NCI-H146 (cell line): ENCODE results near the gene ZDHHC11B.
A peak's percentile ranks its signal among the peaks of the same experiment; 100 is the strongest.
"Not testable (repeated sequence)": the region's sequence is repeated elsewhere in the genome, so short reads cannot be mapped to it uniquely, and the experiment has no call there.

Source experiments
- DNase-seq: peaks from one replicate; lab custom pipeline; 2025; lab: John Stamatoyannopoulos, UW

Gene ZDHHC11B

DNA sequence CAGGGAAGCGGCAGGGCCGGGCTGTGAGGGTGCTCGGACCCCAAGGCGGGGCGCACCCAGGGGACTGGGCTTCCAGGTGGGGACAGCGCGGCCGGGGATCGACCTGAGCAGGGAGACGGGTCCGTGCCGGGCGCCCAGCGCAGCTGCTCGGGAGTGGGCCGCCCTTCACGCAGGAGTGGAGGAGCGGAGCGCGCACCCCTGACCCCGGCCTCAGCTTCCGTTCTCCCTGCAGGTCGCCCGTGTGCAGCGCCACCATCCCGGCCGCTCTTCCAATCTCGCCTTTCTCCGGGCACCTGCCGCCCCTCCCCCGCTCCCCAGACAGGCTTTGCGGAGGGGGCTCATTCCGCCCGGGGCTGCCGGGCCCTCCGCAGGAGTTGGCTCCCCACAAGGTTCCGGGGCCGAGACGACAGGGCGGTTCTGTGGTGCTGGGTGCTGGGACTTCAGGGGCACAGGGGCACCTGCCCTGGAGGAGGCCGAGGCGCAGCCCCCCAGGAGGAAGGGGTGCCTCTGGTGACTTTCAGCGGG lies 714 bp upstream of the ZDHHC11B start:
- not testable (repeated sequence) for DNase-seq

DNA sequence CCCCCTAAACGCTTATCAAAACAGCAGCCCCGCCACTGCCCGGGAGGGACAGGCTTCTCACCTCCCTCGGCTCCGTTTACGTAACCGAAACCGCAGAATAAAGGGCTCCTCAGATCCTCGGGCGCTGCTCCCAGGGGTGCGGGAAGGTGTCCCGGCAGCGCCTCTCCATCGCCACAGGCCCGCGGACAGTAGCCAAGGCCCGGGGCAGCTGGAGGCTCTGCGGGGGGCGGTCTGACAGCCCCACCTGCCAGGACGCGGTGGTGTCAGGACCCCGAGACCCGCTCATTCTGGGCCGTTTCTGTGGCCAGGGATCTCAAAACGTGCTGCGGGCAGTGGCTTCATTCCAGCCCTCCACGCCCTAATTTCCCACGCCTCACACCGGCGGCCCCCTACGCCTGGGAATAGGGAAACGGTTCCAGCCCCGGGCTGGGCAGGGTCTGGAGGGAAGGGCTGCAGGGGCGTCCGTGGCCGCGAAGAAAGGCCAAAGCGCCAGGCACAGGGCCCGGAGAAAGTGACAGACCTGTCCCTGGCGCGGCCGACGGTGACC lies 575 bp downstream of the ZDHHC11B start:
- DNase-seq = peak; percentile 15

DNA sequence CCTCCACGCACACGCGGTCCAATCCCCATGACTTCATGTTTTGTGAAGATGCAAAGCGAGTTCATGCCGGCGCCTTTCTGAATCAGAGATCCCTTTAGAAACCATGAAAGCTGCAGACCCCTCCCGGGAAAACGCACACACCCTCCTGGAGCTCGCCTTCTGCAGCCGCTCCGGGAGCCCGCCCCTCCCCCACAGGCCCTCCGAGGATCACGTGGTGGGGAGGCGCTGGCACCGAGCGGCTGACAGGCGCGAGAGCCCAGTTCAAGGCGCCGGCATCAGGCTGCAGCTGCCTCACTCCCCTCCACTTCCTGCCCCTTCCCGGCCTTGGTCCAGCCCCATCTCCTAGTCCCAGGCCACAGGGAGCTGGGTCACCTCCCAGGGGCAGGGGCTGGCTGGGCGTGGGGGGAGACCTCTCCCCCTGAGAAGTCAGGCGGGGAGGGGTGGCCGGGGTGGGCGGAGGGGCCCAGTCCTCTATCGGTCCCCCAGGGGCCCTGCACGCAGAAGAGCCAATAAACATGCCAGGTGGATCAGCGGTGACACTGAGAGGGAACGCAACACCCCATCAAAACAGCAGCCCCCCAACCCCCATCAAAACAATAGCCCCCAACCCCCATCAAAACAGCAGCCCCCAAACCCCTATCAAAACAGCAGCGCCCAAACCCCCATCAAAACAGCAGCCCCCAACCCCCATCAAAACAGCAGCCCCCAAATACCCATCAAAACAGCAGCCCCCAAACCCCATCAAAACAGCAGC lies 1.3 kb downstream of the ZDHHC11B start:
- not testable (repeated sequence) for DNase-seq

DNA sequence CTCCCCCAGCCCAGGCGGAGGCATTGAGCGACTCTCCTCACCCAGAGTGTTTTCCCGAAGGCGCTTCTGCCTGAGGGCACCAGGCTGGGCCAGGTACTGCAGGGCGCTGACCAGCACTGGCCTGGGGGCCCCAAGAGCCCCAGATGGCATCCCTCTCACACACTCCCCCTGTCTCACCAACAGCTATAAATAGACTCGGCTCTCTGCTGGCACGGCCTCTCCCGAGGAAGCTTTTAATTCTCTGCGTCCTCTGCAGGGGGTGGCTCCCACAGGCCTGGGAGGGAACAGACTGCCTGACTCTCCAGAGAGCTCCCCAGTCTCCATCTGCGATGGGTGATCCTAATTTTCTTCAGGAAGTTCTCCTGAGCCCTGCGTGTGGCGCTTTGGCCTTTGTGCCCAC lies 2.2 kb downstream of the ZDHHC11B start:
- not testable (repeated sequence) for DNase-seq

DNA sequence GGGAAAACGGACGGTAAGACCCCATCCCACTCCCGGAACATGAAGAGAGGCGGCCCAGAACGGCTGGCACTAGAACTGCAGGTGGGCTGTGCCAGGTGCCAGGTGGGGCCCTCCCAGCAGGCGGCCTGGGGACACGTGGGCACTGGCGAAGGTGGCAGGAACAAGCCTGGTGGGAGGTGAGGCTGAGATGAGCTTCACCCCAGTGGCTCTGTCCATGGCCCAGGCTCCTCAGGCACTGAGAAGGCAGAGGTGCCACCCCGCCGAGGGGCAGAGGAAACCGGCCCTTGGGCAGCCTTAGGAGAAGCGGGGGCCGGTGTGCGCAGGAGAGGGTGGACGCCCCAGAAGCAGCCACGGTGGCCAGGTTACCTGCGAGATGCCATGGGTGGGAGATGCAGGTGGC lies 4.0 kb downstream of the ZDHHC11B start:
- DNase-seq = not testable (repeated sequence)

DNA sequence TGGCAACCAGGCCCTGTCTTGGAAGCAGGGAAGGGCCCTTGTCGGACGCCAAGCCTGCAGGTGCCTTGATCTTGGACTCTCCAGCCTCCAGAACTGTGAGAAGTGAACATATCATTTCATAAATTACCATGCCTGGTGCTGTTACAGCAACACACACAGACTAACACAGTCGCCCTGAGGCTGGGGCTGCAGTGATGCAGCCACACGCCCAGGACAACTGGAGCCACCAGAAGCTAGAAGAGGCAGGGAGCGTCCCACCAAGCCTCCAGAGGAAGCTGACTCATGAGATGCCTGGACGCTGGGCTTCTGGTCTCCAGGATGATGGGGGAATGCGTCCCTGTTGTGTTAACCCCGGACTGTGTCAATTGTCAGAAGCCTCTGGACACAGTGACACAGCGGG lies 5.6 kb downstream of the ZDHHC11B start:
- not testable (repeated sequence) for DNase-seq

DNA sequence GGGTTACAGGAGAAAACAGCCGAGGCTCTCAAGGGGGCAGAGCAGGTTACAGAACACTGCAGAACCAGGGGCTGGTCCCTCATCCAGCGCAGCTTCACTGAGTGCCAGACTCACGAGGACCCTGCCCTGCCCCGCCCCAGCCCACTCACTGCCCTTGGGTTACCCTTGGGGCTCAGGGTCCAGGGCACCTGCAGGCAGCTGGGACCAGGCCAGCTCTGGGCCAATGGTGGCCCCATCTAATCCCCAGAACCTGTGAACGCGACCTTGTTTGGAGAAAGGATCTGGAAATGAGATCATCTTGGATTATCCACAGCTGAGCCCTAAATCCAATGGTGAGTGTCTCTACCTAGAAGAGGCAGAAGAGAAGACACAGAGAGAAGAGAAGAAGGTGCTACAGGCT lies 6.1 kb downstream of the ZDHHC11B start:
- not testable (repeated sequence) for DNase-seq

DNA sequence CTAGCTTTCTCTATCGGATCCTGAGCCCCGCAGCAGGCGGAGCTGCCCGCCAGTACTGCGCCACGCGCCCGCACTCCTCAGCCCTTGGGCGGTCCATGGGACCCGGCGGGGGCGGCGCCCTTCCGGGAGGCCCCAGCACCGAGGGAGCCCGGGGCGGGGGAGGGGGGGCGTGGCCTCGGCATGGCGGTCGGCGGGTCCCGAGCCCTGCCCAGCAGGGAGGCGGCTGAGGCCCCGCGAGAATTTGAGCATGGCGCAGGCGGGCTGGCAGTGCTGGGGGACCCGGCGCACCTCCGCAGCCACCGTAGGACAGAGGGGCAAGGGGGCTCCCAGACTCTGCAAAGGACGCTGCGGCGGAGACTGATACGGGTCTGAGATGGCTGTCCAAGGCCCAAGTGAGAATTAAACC lies 6.8 kb downstream of the ZDHHC11B start:
- DNase-seq = no peak

DNA sequence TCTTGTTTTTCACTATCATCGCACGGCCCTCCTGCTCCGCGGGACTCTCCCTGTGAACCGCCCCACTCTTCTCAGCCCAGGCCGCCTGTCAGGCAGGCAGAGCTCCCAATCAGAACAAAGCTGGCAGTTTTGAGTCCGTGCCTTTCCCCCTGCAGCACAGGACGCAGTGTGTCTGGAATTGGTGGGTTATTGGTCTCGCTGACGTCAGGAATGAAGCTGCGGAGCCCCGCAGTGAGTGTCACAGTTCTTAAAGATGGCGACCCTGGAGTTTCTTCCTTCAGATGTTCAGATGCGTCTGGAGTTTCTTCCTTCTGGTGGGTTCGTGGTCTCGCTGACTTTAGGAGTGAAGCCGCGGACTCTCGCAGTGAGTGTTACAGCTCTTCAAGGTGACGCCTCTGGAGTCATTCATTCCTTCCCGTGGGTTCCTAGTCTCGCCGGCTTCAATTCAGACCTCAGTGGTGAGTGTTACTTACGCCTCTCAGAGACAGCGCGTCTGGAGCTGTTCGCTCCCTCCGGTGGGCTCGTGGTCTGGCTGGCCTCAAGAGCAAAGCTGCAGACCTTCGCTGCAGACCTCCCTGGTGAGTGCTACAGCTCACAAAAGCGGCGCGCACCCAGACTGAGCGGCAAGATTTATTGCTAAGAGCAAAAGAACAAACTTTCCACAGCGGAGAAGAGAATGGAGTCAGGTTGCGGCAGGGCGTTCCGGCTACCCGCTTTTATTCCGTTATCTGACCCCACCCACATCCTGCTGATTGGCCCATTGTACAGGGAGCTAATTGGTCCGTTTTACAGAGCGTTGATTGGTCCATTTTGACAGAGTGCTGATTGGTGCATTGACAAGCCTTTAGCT lies 7.4 kb downstream of the ZDHHC11B start:
- DNase-seq = no peak

DNA sequence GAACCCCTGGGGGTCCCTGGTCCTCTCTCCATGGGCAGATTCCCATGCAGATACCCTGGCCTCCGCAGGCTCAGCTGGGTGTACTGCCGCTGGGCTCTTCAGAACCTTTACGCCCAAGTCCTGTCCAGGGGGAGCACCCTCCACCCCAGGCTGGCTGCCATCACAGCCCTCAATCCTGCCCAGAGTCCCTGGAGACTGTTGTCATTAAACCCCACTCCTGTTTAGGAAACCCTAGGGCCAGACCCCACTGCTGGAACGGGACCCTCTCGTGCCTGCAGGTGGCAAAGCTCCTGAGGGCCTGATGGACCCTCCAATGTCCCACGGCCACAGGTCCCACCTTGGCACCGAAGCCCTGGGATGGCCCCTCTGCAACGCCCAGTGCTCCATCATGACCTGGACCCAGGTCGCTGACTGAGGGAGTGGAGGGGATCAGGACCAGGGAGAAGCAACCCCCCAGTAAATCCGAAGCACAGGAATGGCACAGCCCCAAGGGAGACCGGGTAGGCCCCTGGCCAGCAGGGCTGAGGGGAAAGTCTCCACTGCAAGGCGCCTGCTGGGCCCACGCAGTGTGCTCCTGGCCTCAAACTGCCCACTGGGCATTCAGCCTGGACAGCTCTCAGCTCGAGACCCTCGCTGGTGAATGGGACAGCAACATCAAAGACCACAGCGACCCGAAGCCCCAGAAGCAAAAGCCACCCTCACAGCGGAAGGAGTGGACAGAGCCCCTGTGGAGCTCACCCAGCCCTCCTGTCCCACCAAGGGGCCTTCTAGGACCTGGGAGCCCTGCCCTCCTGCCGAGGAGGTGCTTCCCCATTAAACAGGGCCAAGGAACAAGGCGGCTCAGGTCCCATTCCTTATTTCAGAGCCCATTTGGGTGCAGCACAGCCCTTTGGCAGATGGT lies 8.3 kb downstream of the ZDHHC11B start:
- DNase-seq = no peak

DNA sequence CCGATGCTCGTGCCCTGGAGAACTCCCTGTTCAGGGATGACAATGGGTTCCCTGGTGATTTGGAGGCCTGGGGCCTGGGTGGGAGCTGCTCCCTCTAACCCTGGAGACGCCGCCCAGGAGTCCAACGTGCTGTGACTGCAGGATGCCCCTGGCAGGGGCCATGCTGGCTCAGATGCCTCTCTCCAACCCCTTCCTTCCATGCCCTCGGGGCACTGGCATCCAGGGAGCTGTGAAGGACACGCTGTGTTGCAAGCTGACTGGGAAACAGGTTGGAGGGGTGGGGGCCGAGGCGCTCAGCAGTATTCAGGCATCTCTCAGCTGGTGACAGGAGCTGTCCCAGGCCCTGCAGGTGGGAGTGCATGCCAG lies 9.0 kb downstream of the ZDHHC11B start:
- DNase-seq = not testable (repeated sequence)

DNA sequence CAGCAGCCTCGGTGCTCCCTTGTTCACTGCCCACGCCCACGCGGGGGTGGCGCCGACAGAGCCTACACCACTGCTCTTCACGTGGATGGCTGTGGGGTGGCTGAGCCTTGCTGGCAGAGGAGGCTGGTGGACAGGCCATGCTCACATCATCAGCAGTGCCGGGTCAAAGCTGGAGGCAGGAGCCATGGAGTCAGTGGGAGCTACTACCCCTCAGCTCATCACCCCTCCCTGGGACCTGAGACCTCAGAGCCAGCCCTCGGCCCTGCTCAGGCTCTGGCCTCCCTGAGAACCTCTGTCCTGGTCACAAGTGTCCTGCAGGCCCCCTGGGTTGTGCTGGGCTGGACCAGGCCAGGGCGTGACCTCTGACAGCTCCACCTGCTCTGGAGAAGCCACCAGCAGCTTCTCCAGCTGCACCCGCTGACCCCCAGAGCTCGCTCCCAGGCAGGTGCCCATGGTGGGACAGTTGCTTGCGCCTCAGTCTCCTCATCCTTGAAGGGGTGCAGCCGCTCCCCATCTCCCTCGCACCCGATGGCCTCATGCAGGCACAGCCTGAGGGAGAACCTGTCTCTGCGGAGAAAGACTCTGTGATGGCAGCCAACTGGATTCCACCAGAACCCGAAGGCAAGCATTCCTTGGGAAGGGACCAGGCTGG lies 9.5 kb downstream of the ZDHHC11B start:
- DNase-seq = not testable (repeated sequence)

DNA sequence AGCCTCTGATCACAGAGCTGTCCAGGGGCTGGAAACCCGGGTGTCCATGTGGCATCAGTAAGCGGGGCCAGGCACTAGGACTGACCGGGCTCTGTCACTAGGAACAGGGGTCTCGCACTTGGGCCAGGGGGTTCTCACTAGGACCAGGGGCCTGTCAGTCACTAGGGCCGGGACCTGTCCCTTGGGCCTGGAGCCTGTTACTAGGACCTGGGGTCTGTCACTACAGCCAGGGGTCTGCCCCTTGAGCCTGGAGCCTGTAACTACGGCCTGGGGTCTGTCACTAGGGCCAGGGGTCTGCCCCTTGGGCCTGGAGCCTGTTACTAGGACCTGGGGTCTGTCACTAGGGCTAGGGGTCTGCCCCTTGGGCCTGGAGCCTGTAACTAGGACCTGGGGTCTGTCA lies 10.2 kb downstream of the ZDHHC11B start:
- DNase-seq = not testable (repeated sequence)

DNA sequence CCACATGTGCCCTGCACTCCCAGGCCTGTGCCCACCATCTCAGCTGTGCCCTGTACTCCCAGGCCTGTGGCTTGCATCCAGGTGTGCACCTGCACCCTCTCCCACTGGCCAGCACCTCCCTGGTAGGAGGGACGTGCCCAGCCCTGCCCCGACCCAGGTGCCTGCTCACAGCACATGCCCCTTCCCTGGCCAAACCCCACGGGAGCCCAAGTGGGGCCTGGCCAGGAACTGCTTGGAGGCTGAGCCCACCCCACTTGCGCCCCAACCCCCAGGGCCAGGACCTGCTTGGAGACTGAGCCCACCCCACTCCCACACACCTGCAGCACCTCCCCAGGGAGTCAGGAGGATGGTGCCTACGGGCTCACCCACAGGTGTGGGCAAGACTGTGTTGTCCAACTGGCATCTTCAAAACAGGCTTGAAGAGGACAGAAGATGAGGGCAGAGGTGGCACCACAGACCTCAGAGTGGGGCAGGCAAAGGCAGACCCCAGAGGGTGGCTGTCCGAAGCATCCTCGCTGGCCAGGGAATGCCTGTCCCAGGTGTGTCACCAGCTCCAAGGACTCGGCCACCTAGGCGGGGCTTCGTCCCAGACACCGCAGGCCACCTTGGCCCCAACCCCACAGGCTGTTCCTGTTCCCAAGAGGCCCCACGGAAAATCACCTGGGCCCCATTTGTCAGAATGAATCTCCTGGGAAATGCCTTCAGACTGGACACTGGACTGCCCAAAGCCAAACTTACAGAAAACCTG lies 10.8 kb downstream of the ZDHHC11B start:
- no peak for DNase-seq

DNA sequence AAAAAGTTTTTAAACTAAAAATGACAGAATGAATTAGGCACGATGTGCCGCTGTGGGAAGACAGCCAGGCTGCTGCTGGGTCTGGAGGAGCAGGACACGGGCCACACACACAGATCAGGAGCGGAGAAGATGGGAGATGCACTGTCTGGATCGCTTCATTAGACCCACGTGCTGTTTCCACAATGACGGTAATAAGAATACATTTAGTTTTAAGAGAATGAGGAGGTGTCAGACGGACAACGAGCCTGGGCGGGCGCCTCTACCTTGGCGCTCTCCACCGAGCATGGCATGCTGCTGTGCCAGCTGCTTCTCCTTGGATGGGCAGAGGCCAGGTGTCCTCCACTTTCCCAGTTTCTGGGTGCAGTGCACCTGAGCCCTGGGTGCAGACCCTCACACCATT lies 11.6 kb downstream of the ZDHHC11B start:
- DNase-seq = not testable (repeated sequence)

DNA sequence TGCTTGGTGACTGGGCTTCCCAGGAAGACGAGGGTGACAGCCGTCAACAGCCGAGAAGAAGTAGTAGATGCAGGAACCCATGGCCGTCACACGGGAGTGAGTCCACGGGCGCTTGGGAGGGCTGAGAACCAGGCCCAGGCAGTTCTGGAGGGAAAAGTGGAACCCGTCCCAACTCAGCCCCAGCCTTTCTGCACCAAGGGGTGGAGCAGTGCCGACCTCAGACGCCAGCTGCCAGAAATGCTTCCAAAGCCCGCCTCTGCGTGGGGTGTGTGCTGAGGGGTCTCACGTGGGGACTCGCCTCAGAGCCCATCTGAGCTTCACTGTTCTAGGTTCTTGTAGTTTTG lies 12.0 kb downstream of the ZDHHC11B start:
- not testable (repeated sequence) for DNase-seq

DNA sequence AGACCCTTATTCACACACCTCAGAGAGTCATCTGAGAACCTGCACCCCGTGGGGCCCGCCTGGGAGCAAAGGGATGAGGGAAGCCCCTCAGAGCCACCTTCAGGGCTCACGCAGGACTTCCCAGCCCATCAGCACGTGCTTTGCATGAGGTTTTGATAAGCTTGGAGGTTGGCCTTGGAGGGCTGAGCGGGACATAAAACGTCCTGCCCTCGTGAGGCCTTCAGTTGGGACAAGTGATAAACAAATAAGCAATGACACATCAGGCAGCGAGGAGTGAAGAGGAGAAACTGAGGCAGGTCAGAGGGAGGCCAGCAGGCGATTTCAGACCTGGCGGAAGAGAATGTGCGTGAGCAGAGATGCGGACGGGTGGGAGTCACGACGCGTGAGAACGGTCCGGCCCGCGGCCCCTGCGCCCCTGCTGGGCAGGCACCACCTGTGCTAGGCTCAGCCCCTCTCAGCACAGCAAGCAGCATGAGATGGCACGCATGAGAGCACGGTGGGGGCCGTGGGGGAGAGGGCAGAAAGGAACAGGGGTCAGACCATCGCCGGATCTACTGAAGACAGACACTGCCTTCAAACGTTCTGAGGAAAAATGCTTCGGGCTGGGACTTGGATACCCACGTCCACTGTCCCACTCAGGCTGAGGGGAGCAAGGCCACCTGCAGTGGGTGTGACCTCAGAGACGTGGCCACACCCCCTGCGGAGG lies 12.5 kb downstream of the ZDHHC11B start:
- not testable (repeated sequence) for DNase-seq

DNA sequence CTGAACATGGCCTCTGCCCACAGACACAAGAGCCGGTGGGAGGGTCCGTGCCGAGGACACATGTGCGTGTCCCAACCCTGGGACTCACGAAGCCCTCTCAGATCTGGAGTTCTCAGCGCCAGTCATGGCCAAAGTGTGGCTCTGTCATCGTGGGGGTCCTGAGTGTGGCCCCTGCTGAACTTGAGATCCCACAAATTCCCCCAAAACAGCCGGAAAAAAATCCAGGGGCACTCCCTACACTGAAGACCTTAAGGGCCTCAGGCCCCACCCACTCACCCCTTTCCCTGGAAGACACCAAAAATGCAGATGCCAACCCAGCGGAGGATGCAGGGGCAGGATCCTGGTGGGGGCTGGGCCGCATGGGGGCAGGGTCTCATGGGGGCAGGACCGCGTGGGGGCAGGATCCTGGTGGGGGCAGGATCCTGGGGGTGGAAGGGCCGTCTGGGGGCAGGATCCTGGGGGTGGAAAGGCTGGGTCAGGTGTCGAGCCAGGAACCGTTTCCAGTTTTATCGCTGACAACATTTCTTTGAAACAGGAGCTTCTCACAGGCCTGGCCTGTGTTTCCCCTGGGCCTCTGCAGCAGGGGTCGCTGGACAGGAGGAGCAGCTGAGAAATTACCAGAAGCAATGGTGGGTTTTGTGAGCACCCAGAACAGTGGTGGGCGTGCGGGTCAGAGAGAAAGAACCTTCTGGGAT lies 13.3 kb downstream of the ZDHHC11B start:
- not testable (repeated sequence) for DNase-seq

DNA sequence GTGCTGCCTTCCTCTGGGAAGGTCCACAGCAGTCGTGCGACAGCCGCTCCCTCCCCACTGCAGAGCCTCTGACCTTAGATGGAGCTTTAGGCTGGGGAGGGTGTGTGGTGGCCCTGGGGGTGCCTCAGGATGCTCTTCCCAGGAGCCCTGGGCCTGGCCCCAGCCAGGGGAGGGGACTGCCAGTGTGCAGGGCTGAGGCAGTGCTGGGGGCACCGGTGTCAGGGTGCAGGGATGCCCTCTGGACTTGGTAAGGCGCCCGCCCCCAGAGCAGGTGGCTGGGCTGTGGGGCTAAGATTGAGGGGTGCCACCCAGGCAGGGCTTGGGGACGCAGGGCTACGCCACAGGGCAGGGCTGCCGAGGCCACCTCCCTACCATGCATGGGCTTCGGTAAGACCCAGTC lies 13.9 kb downstream of the ZDHHC11B start:
- DNase-seq = not testable (repeated sequence)
